PFSK-1 (cell line): ENCODE data around the gene SH2D1B.

Source experiments
- POLR2AphosphoS5 ChIP-seq: IDR thresholded peaks from 2 replicates; pipeline ENCODE4 v1.6.1; 2012; ENCODE audit warnings: low read depth, mild to moderate bottlenecking, control low read depth, low read length, moderate library complexity
- SIN3A ChIP-seq: IDR thresholded peaks from 2 replicates; pipeline ENCODE4 v1.6.1; 2012; ENCODE audit warnings: mild to moderate bottlenecking, low read length, moderate library complexity, borderline replicate concordance; ENCODE audit not compliant: insufficient read depth
- TAF1 ChIP-seq: IDR thresholded peaks from 2 replicates; pipeline ENCODE4 v1.6.1; 2012; ENCODE audit warnings: low read length, control low read depth, borderline replicate concordance; ENCODE audit not compliant: insufficient read depth
- TF ChIP-seq, protein P1 (sequence below), 2 experiments: IDR thresholded peaks; 2 replicates each; pipeline versions ENCODE4 v1.6.1 to v1.8.0; 2011 to 2012; ENCODE audit warnings: low read depth in 2 of 2, low read length in 2 of 2, control low read depth in 1 of 2, inconsistent platforms in 1 of 2, mild to moderate bottlenecking in 1 of 2, moderate library complexity in 1 of 2; ENCODE audit not compliant: insufficient read depth in 1 of 2

DNA sequence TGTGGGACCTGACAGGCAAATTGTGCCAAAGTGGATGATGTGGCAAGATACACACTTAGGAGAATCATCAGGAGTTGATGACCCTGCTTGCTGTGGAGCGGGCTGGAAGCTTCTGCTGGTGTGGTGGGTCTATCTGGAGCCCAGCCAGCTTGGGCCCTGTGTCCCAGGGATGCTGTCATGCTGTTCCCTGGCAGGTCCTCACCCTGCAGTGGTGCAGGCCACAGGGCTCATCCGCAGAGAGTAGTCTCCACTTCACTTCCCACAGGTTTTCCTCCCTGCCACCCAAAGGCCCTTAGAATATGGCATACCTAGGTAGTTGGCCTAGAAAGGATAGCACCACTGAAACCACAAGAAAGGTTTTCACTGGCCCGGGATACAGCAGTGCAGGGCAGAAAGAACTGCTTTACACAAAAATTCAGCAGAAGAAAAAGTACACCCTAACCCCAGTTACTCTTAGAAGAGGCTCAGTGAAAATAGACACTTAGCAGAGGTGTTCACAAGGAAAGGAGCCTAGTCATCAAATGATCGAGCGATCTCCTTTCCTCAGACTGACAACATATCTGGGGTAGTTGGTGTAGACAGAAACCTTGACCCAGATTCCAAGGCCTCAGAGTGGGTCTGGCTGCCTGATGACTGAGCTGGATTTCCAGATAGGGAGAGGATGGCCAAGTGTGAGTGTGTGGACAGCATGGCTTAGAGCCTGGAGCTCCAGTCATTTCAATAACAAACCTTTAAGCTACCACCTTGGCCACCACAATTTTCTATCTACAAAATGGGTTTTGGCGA is 31.7 kb downstream of the SH2D1B start:
- TF ChIP-seq POLR2AphosphoS5 (no peak), SIN3A (no peak), TAF1 (no peak)
- TF ChIP-seq, protein P1, sequence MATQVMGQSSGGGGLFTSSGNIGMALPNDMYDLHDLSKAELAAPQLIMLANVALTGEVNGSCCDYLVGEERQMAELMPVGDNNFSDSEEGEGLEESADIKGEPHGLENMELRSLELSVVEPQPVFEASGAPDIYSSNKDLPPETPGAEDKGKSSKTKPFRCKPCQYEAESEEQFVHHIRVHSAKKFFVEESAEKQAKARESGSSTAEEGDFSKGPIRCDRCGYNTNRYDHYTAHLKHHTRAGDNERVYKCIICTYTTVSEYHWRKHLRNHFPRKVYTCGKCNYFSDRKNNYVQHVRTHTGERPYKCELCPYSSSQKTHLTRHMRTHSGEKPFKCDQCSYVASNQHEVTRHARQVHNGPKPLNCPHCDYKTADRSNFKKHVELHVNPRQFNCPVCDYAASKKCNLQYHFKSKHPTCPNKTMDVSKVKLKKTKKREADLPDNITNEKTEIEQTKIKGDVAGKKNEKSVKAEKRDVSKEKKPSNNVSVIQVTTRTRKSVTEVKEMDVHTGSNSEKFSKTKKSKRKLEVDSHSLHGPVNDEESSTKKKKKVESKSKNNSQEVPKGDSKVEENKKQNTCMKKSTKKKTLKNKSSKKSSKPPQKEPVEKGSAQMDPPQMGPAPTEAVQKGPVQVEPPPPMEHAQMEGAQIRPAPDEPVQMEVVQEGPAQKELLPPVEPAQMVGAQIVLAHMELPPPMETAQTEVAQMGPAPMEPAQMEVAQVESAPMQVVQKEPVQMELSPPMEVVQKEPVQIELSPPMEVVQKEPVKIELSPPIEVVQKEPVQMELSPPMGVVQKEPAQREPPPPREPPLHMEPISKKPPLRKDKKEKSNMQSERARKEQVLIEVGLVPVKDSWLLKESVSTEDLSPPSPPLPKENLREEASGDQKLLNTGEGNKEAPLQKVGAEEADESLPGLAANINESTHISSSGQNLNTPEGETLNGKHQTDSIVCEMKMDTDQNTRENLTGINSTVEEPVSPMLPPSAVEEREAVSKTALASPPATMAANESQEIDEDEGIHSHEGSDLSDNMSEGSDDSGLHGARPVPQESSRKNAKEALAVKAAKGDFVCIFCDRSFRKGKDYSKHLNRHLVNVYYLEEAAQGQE (IDR thresholded peaks at IDR 0.05; ENCODE audit: insufficient read depth in 1 of 2, low read depth in 2 of 2, low read length in 2 of 2): no peak
